H9 (cell line): ENCODE measurements around the gene DUOXA2. TPM values are rescaled to one million over a fixed set of nuclear protein-coding genes. Genes with fewer than 3 reads are reported as not detected.

Experiments
- DNase-seq: peaks from one replicate; pipeline ENCODE4 v3.0.0-alpha.2; 2017
- H2AFZ ChIP-seq: one replicate; pipeline ENCODE4 v1.6.1; 2013; ENCODE audit warnings: mild to moderate bottlenecking, low read length, control low read depth, moderate library complexity
- H2AK5ac ChIP-seq: 2 replicates; pipeline ENCODE4 v1.6.1; 2013; ENCODE audit warnings: low read length, control low read depth, mixed read lengths; ENCODE audit not compliant: insufficient read length
- H2BK120ac ChIP-seq: one replicate; pipeline ENCODE4 v1.6.1; 2013; ENCODE audit warnings: low read depth, mild to moderate bottlenecking, low read length, control low read depth, inconsistent platforms; ENCODE audit not compliant: poor library complexity, severe bottlenecking
- H2BK12ac ChIP-seq: 2 replicates; pipeline ENCODE4 v1.6.1; 2013; ENCODE audit warnings: low read length, control low read depth, mixed read lengths, low read depth; ENCODE audit not compliant: insufficient read length
- H2BK15ac ChIP-seq: 2 replicates; pipeline ENCODE4 v1.6.1; 2013; ENCODE audit warnings: low read depth, low read length, control low read depth
- H2BK20ac ChIP-seq: one replicate; pipeline ENCODE4 v1.6.1; 2013; ENCODE audit warnings: low read depth, mild to moderate bottlenecking, low read length, control low read depth, inconsistent platforms; ENCODE audit not compliant: poor library complexity, severe bottlenecking
- H2BK5ac ChIP-seq: 2 replicates; pipeline ENCODE4 v1.6.1; 2013; ENCODE audit warnings: low read length, control low read depth, mixed read lengths; ENCODE audit not compliant: insufficient read length
- H3K14ac ChIP-seq: 2 replicates; pipeline ENCODE4 v1.6.1; 2013; ENCODE audit warnings: low read length, control low read depth; ENCODE audit not compliant: insufficient read depth
- H3K18ac ChIP-seq: 2 replicates; pipeline ENCODE4 v1.6.1; 2013; ENCODE audit warnings: low read depth, mild to moderate bottlenecking, mixed read lengths, low read length, control low read depth; ENCODE audit not compliant: insufficient read length
- H3K23ac ChIP-seq: 2 replicates; pipeline ENCODE4 v1.6.1; 2013; ENCODE audit warnings: low read length, control low read depth, mixed read lengths, low read depth; ENCODE audit not compliant: insufficient read length
- H3K23me2 ChIP-seq: 2 replicates; pipeline ENCODE4 v1.6.1; 2013; ENCODE audit warnings: low read depth, mild to moderate bottlenecking, mixed read lengths, low read length, control low read depth; ENCODE audit not compliant: insufficient read length, poor library complexity, severe bottlenecking
- H3K27ac ChIP-seq: 2 replicates; pipeline ENCODE4 v1.5.1; 2013; ENCODE audit warnings: low read length, control low read depth, mixed read lengths, low read depth; ENCODE audit not compliant: insufficient read length
- H3K27me3 ChIP-seq: 2 replicates; pipeline ENCODE4 v1.6.1; 2013; ENCODE audit warnings: low read length, control low read depth, inconsistent platforms; ENCODE audit not compliant: insufficient read depth
- H3K4ac ChIP-seq: 2 replicates; pipeline ENCODE4 v1.6.1; 2013; ENCODE audit warnings: low read depth, mild to moderate bottlenecking, control low read depth, inconsistent platforms, low read length, moderate library complexity
- H3K4me1 ChIP-seq: 2 replicates; pipeline ENCODE4 v1.6.1; 2013; ENCODE audit warnings: low read length, control low read depth, inconsistent platforms; ENCODE audit not compliant: insufficient read depth
- H3K4me2 ChIP-seq: 2 replicates; pipeline ENCODE4 v1.6.1; 2013; ENCODE audit warnings: low read length, control low read depth, mixed read lengths; ENCODE audit not compliant: insufficient read length, insufficient read depth
- H3K56ac ChIP-seq: 2 replicates; pipeline ENCODE4 v1.6.1; 2013; ENCODE audit warnings: low read depth, mild to moderate bottlenecking, mixed read lengths, low read length, control low read depth; ENCODE audit not compliant: insufficient read length
- H3K79me1 ChIP-seq: 2 replicates; pipeline ENCODE4 v1.6.1; 2013; ENCODE audit warnings: low read depth, mild to moderate bottlenecking, moderate library complexity, low read length, control low read depth, inconsistent platforms; ENCODE audit not compliant: insufficient read depth, poor library complexity, severe bottlenecking
- H3K79me2 ChIP-seq: 2 replicates; pipeline ENCODE4 v1.6.1; 2013; ENCODE audit warnings: low read length, control low read depth, inconsistent platforms; ENCODE audit not compliant: insufficient read depth
- H3K9ac ChIP-seq: 2 replicates; pipeline ENCODE4 v1.6.1; 2013; ENCODE audit warnings: low read length, control low read depth, mixed read lengths; ENCODE audit not compliant: insufficient read length; ENCODE audit errors: extremely low read depth
- H3K9me3 ChIP-seq: one replicate; pipeline ENCODE4 v1.6.1; 2013; ENCODE audit warnings: low read depth, low read length, inconsistent platforms; ENCODE audit not compliant: control insufficient read depth
- H3T11ph ChIP-seq: one replicate; pipeline ENCODE4 v1.6.1; 2013; ENCODE audit warnings: mild to moderate bottlenecking, low read length, control low read depth, inconsistent platforms
- H4K20me1 ChIP-seq: one replicate; pipeline ENCODE4 v1.6.1; 2013; ENCODE audit not compliant: control insufficient read depth, insufficient read length, insufficient read depth
- H4K5ac ChIP-seq: 2 replicates; pipeline ENCODE4 v1.6.1; 2013; ENCODE audit warnings: low read depth, mild to moderate bottlenecking, mixed read lengths, low read length, control low read depth; ENCODE audit not compliant: insufficient read length
- H4K8ac ChIP-seq: replicated peaks from 2 replicates; pipeline ENCODE4 v1.6.1; 2013; ENCODE audit warnings: low read length, control low read depth, mixed read lengths, low read depth; ENCODE audit not compliant: insufficient read length
- H4K91ac ChIP-seq: 2 replicates; pipeline ENCODE4 v1.6.1; 2013; ENCODE audit warnings: low read depth, mild to moderate bottlenecking, moderate library complexity, mixed read lengths, low read length, control low read depth; ENCODE audit not compliant: insufficient read length
- H3K27ac Mint-ChIP-seq, 3 experiments: 2 replicates in 2 of 3; 3 replicates in 1 of 3; pipeline ENCODE4 v1.8.0; 2020 to 2021; ENCODE audit warnings: mixed read lengths in 3 of 3, mild to moderate bottlenecking in 1 of 3, moderate library complexity in 1 of 3
- H3K27me3 Mint-ChIP-seq: 2 replicates; pipeline ENCODE4 v1.8.0; 2021; ENCODE audit warnings: low read depth, mild to moderate bottlenecking, moderate library complexity, mixed read lengths
- H3K36me3 Mint-ChIP-seq, 3 experiments: 2 replicates in 2 of 3; 3 replicates in 1 of 3; pipeline ENCODE4 v1.8.0; 2020 to 2021; ENCODE audit warnings: low read depth in 3 of 3, mixed read lengths in 3 of 3; ENCODE audit not compliant: insufficient read depth in 1 of 3
- H3K4me1 Mint-ChIP-seq, 2 experiments: 2 replicates each; pipeline ENCODE4 v1.8.0; 2020; ENCODE audit warnings: mixed read lengths in 2 of 2
- H3K4me3 Mint-ChIP-seq, 2 experiments: 2 replicates in 1 of 2; 3 replicates in 1 of 2; pipeline ENCODE4 v1.8.0; 2020 to 2021; ENCODE audit warnings: mild to moderate bottlenecking in 2 of 2, mixed read lengths in 2 of 2, moderate library complexity in 1 of 2
- H3K9me3 Mint-ChIP-seq, 2 experiments: 2 replicates in 1 of 2; 3 replicates in 1 of 2; pipeline ENCODE4 v1.8.0; 2020; ENCODE audit warnings: mild to moderate bottlenecking in 2 of 2, mixed read lengths in 2 of 2, moderate library complexity in 1 of 2
- CTCF ChIP-seq: fragments of 200-600 bp; sonication (generic); conservative IDR thresholded peaks from 3 replicates; pipeline ENCODE4 v1.8.0; 2021; ENCODE audit warnings: antibody characterized with exemption, mild to moderate bottlenecking
- WGBS: extraction: QIAGEN DNeasy Blood & Tissue Kit; methylation state at CpG from one replicate; pipeline ENCODE4 v1.1.7; 2013; ENCODE audit warnings: missing lambda C conversion rate, low lambda C conversion rate, mixed read lengths; ENCODE audit not compliant: insufficient read length; ENCODE audit errors: extremely low coverage; 5-methylcytosine and 5-hydroxymethylcytosine counted together
- total RNA-seq: library from RNA; stranded (reverse); gene quantifications from 2 replicates; pipeline ENCODE4 v1.2.1, GENCODE V29; 2021

The DUOXA2 gene
- total RNA-seq, 1 experiment from 2014 or later, result not detected

DNA sequence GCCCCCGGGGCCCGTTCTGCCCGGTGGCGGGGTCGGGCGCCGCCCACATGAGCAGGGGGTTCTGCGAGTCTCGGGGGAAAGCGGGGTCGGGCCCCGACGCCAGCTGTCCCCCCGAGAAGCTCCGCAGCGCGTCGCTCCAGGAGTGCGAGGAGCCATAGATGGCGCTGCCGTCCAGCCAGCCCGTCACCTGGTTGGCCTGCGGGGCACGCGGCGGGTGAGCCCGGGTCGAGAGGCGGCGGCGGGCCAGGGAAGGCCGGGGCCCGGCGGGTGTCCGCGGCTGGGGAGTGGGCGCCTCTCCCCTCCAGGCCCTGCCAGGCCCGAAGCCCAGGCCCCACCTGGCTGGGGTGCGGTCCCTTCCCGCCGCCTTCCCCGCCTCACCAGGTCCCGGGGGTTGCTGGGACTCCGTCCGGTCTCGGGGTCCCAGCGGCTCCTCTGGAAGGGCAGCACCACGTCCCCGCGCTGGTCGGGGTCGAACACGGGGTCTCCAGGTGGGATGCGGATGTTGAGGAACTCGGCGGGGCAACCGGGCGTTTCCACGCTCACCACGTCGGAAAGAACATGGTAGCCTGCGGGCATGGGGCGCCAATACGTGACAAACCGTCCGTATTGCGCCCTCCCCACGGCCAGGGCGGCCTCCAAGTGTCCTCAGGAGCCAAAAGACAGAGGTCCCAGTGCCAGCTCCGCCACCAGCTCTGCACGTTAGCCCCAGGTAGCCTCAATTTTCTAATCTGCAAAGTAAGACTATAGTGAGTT is 2.6 kb upstream of the DUOXA2 start:
- no peak overlapping the region for H2BK120ac ChIP-seq
- H3K14ac ChIP-seq, result no peak overlapping the region; the same call in 1 of the 2 replicates
- peak overlapping the region; percentile 57 to 73; a peak in 4 of 5 replicates for H3K4me3 Mint-ChIP-seq
- H3K9me3 Mint-ChIP-seq, result peaks cover 2 to 8% of the 10 kb centered on the region in 2 experiments; a peak in 2 of 5 replicates
- H3T11ph ChIP-seq, result no peak overlapping the region
- H3K27ac Mint-ChIP-seq, result no peak overlapping the region
- no peaks in the 10 kb centered on the region; a peak in 2 of 7 replicates for H3K36me3 Mint-ChIP-seq
- H2BK5ac ChIP-seq, result no peak overlapping the region
- H2BK15ac ChIP-seq, result no peak overlapping the region
- no peaks in the 10 kb centered on the region; the same call in 1 of the 2 replicates for H3K4me1 ChIP-seq
- no peak overlapping the region for H2BK20ac ChIP-seq
- no peak overlapping the region for H2AFZ ChIP-seq
- no peaks in the 10 kb centered on the region for H3K23me2 ChIP-seq
- H3K4me2 ChIP-seq, result peak overlapping the region; percentile 54
- H3K4ac ChIP-seq, result no peak overlapping the region
- peaks cover 18 to 26% of the 10 kb centered on the region in 2 experiments for H3K4me1 Mint-ChIP-seq
- H4K20me1 ChIP-seq, result peaks cover 3% of the 10 kb centered on the region
- H3K9ac ChIP-seq, result no peak overlapping the region
- H3K23ac ChIP-seq, result no peak overlapping the region
- H3K18ac ChIP-seq, result no peak overlapping the region
- no peaks in the 10 kb centered on the region for H3K79me1 ChIP-seq
- no peaks in the 10 kb centered on the region for H3K9me3 ChIP-seq
- no peak overlapping the region for H4K8ac ChIP-seq
- H3K27me3 Mint-ChIP-seq, result peaks cover 72% of the 10 kb centered on the region
- H4K5ac ChIP-seq, result no peak overlapping the region
- H4K91ac ChIP-seq, result no peak overlapping the region
- H2AK5ac ChIP-seq, result no peak overlapping the region
- no peak overlapping the region for H3K56ac ChIP-seq
- H2BK12ac ChIP-seq, result no peak overlapping the region
- DNase-seq, result no peak
- TF ChIP-seq CTCF, result no peak
- no peak overlapping the region for H3K27ac ChIP-seq
- H3K27me3 ChIP-seq, result peaks cover 65% of the 10 kb centered on the region
- H3K79me2 ChIP-seq, result no peaks in the 10 kb centered on the region
- no CpG with 5 or more reads among the region's 71 CpGs for WGBS
